DND-41 (cell line): ENCODE measurements around the gene USE1.

Experiments used
- ATAC-seq: fragments of 200-7000 bp; cut with Tn5 transposase; 3 replicates; pipeline ENCODE4 v1.9.1; 2021; ENCODE audit warnings: low read depth; ENCODE audit not compliant: insufficient read depth
- DNase-seq: peaks from one replicate; pipeline ENCODE4 v3.0.0-alpha.2; 2020
- H2AFZ ChIP-seq: 2 replicates; pipeline ENCODE4 v1.6.0; 2012; ENCODE audit warnings: low read depth, low read length
- H3K27ac ChIP-seq: 2 replicates; pipeline ENCODE4 v1.5.1; 2012; ENCODE audit warnings: low read length, inconsistent platforms
- H3K27me3 ChIP-seq: fragments of 200-600 bp; sonication (generic); 2 replicates; pipeline ENCODE4 v1.6.0; 2012; ENCODE audit warnings: low read length, mild to moderate bottlenecking, inconsistent platforms; ENCODE audit not compliant: insufficient read depth, poor library complexity
- H3K36me3 ChIP-seq: 2 replicates; pipeline ENCODE4 v1.5.1; 2012; ENCODE audit warnings: low read length, inconsistent platforms; ENCODE audit not compliant: insufficient read depth
- H3K4me1 ChIP-seq: 2 replicates; pipeline ENCODE4 v1.5.1; 2012; ENCODE audit warnings: mild to moderate bottlenecking, low read length; ENCODE audit not compliant: insufficient read depth
- H3K4me2 ChIP-seq: 2 replicates; pipeline ENCODE4 v1.6.0; 2012; ENCODE audit warnings: mild to moderate bottlenecking, moderate library complexity, low read length, inconsistent platforms; ENCODE audit not compliant: insufficient read depth
- H3K4me3 ChIP-seq, 2 experiments: fragments of 200-600 bp in 1 of 2; shearing (Covaris generic) in 1 of 2; 2 replicates each; pipeline ENCODE4 v1.5.1; 2012 to 2016; ENCODE audit warnings: inconsistent platforms in 2 of 2, low read length in 2 of 2, mild to moderate bottlenecking in 2 of 2, low read depth in 1 of 2, moderate library complexity in 1 of 2
- H3K79me2 ChIP-seq: 2 replicates; pipeline ENCODE4 v1.6.0; 2012; ENCODE audit warnings: low read length, inconsistent platforms; ENCODE audit not compliant: insufficient read depth
- H3K9ac ChIP-seq: 2 replicates; pipeline ENCODE4 v1.6.0; 2012; ENCODE audit warnings: low read depth, mild to moderate bottlenecking, inconsistent platforms, low read length, moderate library complexity
- H3K9me3 ChIP-seq: 2 replicates; pipeline ENCODE4 v1.5.1; 2012; ENCODE audit warnings: low read length, moderate library complexity, mild to moderate bottlenecking, inconsistent platforms; ENCODE audit not compliant: insufficient read depth, severe bottlenecking
- H4K20me1 ChIP-seq: 2 replicates; pipeline ENCODE4 v1.6.0; 2012; ENCODE audit warnings: low read length; ENCODE audit not compliant: insufficient read depth
- CTCF ChIP-seq: IDR thresholded peaks from 2 replicates; pipeline ENCODE4 v1.5.1; 2012; ENCODE audit warnings: borderline replicate concordance, low read length, moderate library complexity, mild to moderate bottlenecking; ENCODE audit not compliant: poor library complexity, severe bottlenecking; ENCODE audit errors: extremely low read depth
- EZH2 ChIP-seq: IDR thresholded peaks from 3 replicates; pipeline ENCODE4 v1.6.1; 2012; ENCODE audit warnings: borderline replicate concordance, low read depth, mild to moderate bottlenecking, moderate library complexity, low read length, inconsistent platforms; ENCODE audit not compliant: severe bottlenecking

Gene USE1

GRCh38 chr19:17243830-17244617 lies 28.9 kb downstream of the USE1 start:
- Histone ChIP-seq H3K9ac (peak overlapping the region; percentile 81; the same call in 1 of the 2 replicates), H3K27me3 (no peaks in the 10 kb centered on the region), H4K20me1 (peaks cover 8% of the 10 kb centered on the region), H3K4me2 (peak overlapping the region; percentile 98), H3K4me1 (peaks cover 35% of the 10 kb centered on the region), H2AFZ (no peak overlapping the region), H3K9me3 (no peaks in the 10 kb centered on the region), H3K27ac (peak overlapping the region; percentile 44; the same call in 1 of the 2 replicates), H3K79me2 (peaks cover 34% of the 10 kb centered on the region), H3K36me3 (peaks cover 9% of the 10 kb centered on the region; the same call in 1 of the 2 replicates), H3K4me3 (peak overlapping the region in 1 of 2 experiments; percentile 60; a peak in 3 of 4 replicates)
- DNase-seq (no peak), ATAC-seq (no peak)
- TF ChIP-seq CTCF = no peak
- no peak for TF ChIP-seq EZH2

GRCh38 chr19:17244618-17245534 lies 29.7 kb downstream of the USE1 start:
- Histone ChIP-seq H4K20me1 (peaks cover 8% of the 10 kb centered on the region), H3K4me1 (peaks cover 35% of the 10 kb centered on the region), H3K27me3 (no peaks in the 10 kb centered on the region), H3K79me2 (peaks cover 34% of the 10 kb centered on the region), H3K9me3 (no peaks in the 10 kb centered on the region), H3K9ac (peak overlapping the region; percentile 81), H3K27ac (peak overlapping the region; percentile 44; the same call in 1 of the 2 replicates), H2AFZ (peak overlapping the region; percentile 62), H3K4me3 (peak overlapping the region; percentile 17 to 60; a peak in 3 of 4 replicates), H3K4me2 (peak overlapping the region; percentile 98), H3K36me3 (peaks cover 8% of the 10 kb centered on the region; the same call in 1 of the 2 replicates)
- no peak for TF ChIP-seq CTCF
- TF ChIP-seq EZH2 = no peak
- DNase-seq (no peak), ATAC-seq (no peak)

GRCh38 chr19:17245535-17245984 lies 30.4 kb downstream of the USE1 start, which contains the start of gene NR2F6:
NR2F6 (minus strand) TSS chr19:17245919; CDS start chr19:17245220, 699 bp downstream.
- peaks cover 31% of the 10 kb centered on the region for H3K79me2 ChIP-seq
- DNase-seq = no peak
- ATAC-seq = no peak; the same call in 2 of the 3 replicates
- peak within 1 kb of the TSS; percentile 81 for H3K9ac ChIP-seq
- no peaks in the 10 kb centered on the region for H3K27me3 ChIP-seq
- peaks cover 35% of the 10 kb centered on the region for H3K4me1 ChIP-seq
- peaks cover 8% of the 10 kb centered on the region for H4K20me1 ChIP-seq
- H3K36me3 ChIP-seq = peaks cover 1% of the 10 kb centered on the region; the same call in 1 of the 2 replicates
- no peaks in the 10 kb centered on the region for H3K9me3 ChIP-seq
- peak within 1 kb of the TSS; percentile 34 to 92 for H3K4me3 ChIP-seq
- H2AFZ ChIP-seq = peak within 1 kb of the TSS; percentile 96
- H3K27ac ChIP-seq = peak within 1 kb of the TSS; percentile 80
- TF ChIP-seq EZH2 = no peak
- TF ChIP-seq CTCF = no peak
- peak within 1 kb of the TSS; percentile 98 for H3K4me2 ChIP-seq
